GM12865 (cell line): Measurements from ENCODE around the gene SGCD.
A peak's percentile ranks its signal among the peaks of the same experiment; 100 is the strongest.

Experiments used
- DNase-seq: peaks from one replicate; pipeline ENCODE4 v3.0.0; 2010; ENCODE audit warnings: low read depth
- H3K4me3 ChIP-seq: 2 replicates; pipeline ENCODE4 v1.5.1; 2011; ENCODE audit warnings: mild to moderate bottlenecking, low read depth, low read length, control low read depth
- TF ChIP-seq, protein P1 (sequence below): IDR thresholded peaks from 2 replicates; pipeline ENCODE4 v1.5.1; 2011; ENCODE audit warnings: low read length, control low read depth, low read depth, inconsistent platforms; ENCODE audit not compliant: insufficient read depth; ENCODE audit errors: missing control alignments

The SGCD gene

DNA sequence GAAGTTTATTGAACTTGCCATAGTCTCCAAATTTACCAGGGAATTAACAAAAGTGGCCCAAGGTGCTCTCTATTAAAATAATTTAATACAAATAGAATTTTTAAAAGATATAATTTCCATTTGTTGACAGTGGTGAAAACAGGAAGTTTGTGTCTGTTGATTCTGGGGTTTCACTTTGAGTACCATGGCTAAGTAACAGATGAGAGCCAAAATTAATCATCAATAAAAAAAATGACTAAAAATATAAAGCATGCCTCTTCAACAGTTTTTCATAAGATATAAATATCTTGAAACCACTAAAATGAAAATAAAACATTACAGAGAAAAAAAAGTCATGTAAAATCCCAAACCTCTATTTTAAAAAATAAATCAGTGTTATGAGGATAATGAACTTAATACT lies 49.8 kb downstream of the SGCD start:
- no peak overlapping the region for H3K4me3 ChIP-seq
- TF ChIP-seq, protein P1, sequence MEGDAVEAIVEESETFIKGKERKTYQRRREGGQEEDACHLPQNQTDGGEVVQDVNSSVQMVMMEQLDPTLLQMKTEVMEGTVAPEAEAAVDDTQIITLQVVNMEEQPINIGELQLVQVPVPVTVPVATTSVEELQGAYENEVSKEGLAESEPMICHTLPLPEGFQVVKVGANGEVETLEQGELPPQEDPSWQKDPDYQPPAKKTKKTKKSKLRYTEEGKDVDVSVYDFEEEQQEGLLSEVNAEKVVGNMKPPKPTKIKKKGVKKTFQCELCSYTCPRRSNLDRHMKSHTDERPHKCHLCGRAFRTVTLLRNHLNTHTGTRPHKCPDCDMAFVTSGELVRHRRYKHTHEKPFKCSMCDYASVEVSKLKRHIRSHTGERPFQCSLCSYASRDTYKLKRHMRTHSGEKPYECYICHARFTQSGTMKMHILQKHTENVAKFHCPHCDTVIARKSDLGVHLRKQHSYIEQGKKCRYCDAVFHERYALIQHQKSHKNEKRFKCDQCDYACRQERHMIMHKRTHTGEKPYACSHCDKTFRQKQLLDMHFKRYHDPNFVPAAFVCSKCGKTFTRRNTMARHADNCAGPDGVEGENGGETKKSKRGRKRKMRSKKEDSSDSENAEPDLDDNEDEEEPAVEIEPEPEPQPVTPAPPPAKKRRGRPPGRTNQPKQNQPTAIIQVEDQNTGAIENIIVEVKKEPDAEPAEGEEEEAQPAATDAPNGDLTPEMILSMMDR: no peak
- DNase-seq: peak; percentile 42

DNA sequence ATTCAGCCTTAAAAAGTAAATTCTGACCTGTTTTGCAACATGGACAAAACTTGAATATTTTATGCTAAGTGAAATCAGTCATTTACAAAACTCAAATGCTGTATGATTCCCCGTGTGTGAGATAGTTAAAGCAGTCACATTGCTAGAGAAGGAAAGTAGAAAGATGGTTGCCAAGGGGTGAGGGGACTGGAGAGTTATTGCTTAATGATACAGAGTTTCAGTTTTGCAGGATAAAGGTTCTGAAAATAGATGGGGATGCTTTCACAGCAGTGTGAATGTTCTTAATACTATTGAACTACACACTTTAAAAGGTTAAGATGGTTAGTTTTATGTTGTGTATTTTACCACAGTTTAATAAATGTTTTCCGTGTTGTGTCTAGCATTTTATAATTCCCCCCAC lies 51.2 kb downstream of the SGCD start:
- TF ChIP-seq, protein P1: no peak
- DNase-seq: peak; percentile 29
- H3K4me3 ChIP-seq: no peak overlapping the region

DNA sequence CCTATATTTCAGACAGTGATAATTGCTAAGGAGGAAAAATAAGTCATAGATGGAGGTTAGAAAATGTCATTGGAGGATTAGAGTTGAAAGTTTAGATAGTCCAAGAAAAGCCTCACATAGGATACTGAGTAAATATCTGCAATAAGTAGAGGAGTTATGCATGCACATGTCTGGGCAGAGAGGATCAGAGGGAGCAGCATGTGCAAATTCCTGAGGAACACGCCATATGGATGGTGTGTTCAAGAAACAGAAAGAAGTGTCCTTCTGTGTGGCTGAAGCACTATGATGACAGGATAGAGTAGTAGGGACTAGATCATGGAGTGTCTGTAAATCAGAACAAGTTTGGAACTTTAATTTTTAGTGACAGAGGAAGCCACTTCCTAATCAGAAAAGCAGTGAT lies 52.2 kb downstream of the SGCD start:
- DNase-seq: no peak
- TF ChIP-seq, protein P1: no peak

DNA sequence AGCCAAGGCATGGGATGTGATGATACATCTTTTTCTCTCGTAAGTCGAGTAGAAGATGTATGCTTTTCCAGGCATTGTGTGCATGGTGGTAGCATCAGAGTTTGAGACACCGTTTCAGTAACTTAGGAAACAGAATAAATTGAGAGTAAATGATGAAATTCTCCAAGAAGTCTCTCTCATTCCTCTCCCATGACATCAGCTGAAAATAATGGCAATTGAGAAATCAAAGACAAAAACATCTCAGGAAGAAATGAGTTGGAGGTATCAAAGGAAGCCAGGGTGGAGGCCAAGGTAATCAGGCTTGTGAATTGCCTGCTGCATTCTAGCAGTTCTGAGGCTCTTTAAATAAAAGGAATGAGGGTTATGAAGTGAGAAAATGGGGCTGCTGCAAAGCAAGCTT lies 53.9 kb downstream of the SGCD start:
- H3K4me3 ChIP-seq: no peak overlapping the region
- TF ChIP-seq, protein P1: no peak
- no peak for DNase-seq

More for the DNA sequence above, 52.2 kb downstream of the SGCD start:
- H3K4me3 ChIP-seq: no peak overlapping the region

DNA sequence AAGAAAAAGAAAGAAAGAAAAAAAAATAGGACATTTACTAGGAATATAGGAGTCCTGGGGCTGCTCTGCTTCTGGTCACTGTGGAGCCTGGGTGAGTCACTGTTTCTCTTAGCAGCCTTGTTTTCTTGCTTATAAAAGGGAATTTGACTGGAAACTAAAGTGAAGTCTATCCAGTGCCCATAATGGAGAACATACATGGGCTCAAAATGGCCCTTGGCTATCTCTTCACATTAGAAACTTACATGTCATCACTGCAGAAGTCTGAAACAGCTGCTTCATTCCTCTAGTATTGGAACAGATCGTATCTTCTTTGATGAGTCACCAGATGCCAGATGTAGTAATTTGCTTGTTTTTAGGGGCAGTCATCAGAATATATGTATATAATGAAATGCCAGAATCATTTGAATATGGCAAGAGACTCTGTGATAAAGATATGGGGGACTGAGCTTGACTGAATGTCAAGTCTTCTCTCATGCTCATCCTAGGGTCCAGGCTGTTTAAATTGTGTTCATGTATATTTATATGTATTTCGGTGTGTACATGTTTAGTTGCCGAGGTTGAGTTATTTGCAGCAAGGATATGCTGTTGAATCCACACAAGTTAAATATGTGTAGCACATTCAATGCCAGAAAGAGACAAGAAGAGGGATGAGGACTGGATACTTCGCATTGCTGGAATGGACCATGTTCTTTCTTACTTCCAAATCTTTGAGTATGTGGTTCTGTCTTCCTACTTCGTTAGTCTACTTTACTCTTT lies 56.7 kb downstream of the SGCD start:
- no peak overlapping the region for H3K4me3 ChIP-seq
- TF ChIP-seq, protein P1: no peak
- no peak for DNase-seq

DNA sequence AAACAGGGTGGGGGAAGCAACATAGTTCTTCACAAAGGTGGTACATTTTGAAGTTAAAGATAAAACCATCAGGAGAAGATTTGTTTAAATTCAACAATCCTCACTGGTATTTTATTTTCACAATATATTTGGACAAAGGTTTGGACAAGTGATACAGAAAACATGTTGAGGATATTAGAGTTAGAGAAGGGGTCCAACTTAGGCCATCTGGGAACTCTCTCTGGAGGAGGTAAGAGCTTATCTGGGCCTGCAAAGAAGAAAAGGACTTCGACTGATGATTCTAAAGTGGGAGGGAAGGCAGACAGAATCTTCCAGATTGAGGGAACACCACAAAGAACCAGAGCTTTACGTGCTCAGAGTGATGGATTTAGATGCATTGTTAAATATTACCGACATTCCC lies 58.5 kb downstream of the SGCD start:
- DNase-seq: no peak
- H3K4me3 ChIP-seq: no peak overlapping the region
- TF ChIP-seq, protein P1: no peak

DNA sequence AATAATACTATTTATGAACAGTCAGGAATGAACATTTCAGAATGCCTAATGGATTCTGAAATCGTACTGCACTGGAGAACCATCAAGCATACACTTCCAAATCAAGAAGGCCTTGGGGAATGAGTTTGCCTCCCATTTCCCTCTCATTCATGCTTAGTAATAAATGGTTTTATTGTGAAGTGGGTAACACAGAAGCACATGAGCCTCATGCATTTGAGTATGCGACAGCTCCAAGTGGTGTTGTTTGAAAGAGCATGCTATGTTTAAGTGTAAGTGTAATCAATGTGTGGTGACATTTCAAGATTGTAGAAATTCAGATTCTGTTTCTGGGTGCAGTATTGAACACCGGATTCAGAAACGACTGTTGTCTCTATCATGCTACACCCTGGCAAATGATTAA lies 60.0 kb downstream of the SGCD start:
- no peak overlapping the region for H3K4me3 ChIP-seq
- TF ChIP-seq, protein P1: no peak
- no peak for DNase-seq
